ENCODE measurements around the gene NAIF1. TPM values are rescaled to one million over a fixed set of nuclear protein-coding genes. Genes with fewer than 3 reads are reported as not detected.
"Not testable (repeated sequence)": the region's sequence is repeated elsewhere in the genome, so short reads cannot be mapped to it uniquely, and the experiment has no call there.

NAIF1 gene
- polyA plus RNA-seq, 1 of the 3 experiments (the other 2 are of a cell fraction): 14.8 TPM

- Histone ChIP-seq H3K4me2 (no peak overlapping the region), H3K36me3 (replicated peaks in 1 of 2; ENCODE audit: control insufficient read depth in 1 of 2, insufficient read depth in 2 of 2, low read length in 1 of 2) (no peaks in the 10 kb centered on the region), H3K4me1 (ENCODE audit: control insufficient read depth in 1 of 2, insufficient read depth in 2 of 2, low read depth in 1 of 2, low read length in 1 of 2) (peaks cover 3 to 10% of the 10 kb centered on the region in 2 experiments; a peak in 2 of 4 replicates), H3K27me3 (ENCODE audit: insufficient read depth) (no peaks in the 10 kb centered on the region), H3K27ac (ENCODE audit: low read depth in 2 of 2, low read length in 1 of 2) (no peak overlapping the region), H3F3A (replicated peaks; ENCODE audit: insufficient read depth) (peaks cover 3% of the 10 kb centered on the region), H3K9me2 (no peaks in the 10 kb centered on the region), H3K9ac (no peak overlapping the region), H2AFZ (ENCODE audit: low read depth) (no peak overlapping the region), H4K20me1 (ENCODE audit: insufficient read depth) (no peaks in the 10 kb centered on the region), H3K9me3 (no peaks in the 10 kb centered on the region), H3K4me3 (ENCODE audit: low read depth in 2 of 2, low read length in 1 of 2) (no peak overlapping the region), H3K79me2 (ENCODE audit: insufficient read depth) (no peaks in the 10 kb centered on the region)
- no peak for DNase-seq
- ChIA-PET CTCF (interaction anchor here (0.6 to 3.6 kb wide), 8 partner anchors 10 to 1639 kb away, joined by 3 to 24 read pairs (median 4); no protein-coding TSS in a partner anchor), POLR2A (no interaction called here)
- WGBS (ENCODE audit: low lambda C conversion rate): 92% methylated on average over 5 of the region's 5 CpGs
- TF ChIP-seq SIN3A (IDR thresholded peaks at IDR 0.05; ENCODE audit: borderline replicate concordance, low read depth, low read length) (no peak), RAD21 (IDR thresholded peaks at IDR 0.05; ENCODE audit: low read length) (no peak), EP300 (IDR thresholded peaks at IDR 0.05; ENCODE audit: borderline replicate concordance in 1 of 2, low read depth in 1 of 2, low read length in 1 of 2) (no peak), ZBTB33 (IDR thresholded peaks at IDR 0.05; ENCODE audit: borderline replicate concordance, low read depth) (no peak), NFIC (IDR thresholded peaks at IDR 0.05; ENCODE audit: borderline replicate concordance) (no peak), GABPA (IDR thresholded peaks at IDR 0.05; ENCODE audit: low read depth) (no peak), USF1 (IDR thresholded peaks at IDR 0.05; ENCODE audit: borderline replicate concordance, low read depth) (no peak)
Observed at GRCh38 chr9:128024761-128025308, 42.3 kb downstream of the NAIF1 start.

GRCh38 chr9:128023671-128024070 lies 43.4 kb downstream of the NAIF1 start:
- WGBS (ENCODE audit: low lambda C conversion rate): 81% methylated on average over 12 of the region's 12 CpGs
- H3K79me2 ChIP-seq (ENCODE audit: insufficient read depth); H3F3A ChIP-seq (replicated peaks; ENCODE audit: insufficient read depth); H2AFZ ChIP-seq (ENCODE audit: low read depth); H3K27me3 ChIP-seq (ENCODE audit: insufficient read depth); H3K4me3 ChIP-seq (ENCODE audit: low read depth in 2 of 2, low read length in 1 of 2); H3K4me2 ChIP-seq; H3K9me2 ChIP-seq; H3K27ac ChIP-seq (ENCODE audit: low read depth in 2 of 2, low read length in 1 of 2); H3K9ac ChIP-seq; H4K20me1 ChIP-seq (ENCODE audit: insufficient read depth); H3K36me3 ChIP-seq (replicated peaks in 1 of 2; ENCODE audit: control insufficient read depth in 1 of 2, insufficient read depth in 2 of 2, low read length in 1 of 2); H3K9me3 ChIP-seq; DNase-seq; POLR2A ChIA-PET: not testable (repeated sequence)
- CTCF ChIA-PET: interaction anchor here (1.1 to 1.2 kb wide), 3 partner anchors 11 to 81 kb away, joined by 3 to 4 read pairs (median 3); no protein-coding TSS in a partner anchor
- H3K4me1 ChIP-seq (ENCODE audit: control insufficient read depth in 1 of 2, insufficient read depth in 2 of 2, low read depth in 1 of 2, low read length in 1 of 2): peaks cover 3 to 10% of the 10 kb centered on the region in 2 experiments; a peak in 2 of 4 replicates

DNA sequence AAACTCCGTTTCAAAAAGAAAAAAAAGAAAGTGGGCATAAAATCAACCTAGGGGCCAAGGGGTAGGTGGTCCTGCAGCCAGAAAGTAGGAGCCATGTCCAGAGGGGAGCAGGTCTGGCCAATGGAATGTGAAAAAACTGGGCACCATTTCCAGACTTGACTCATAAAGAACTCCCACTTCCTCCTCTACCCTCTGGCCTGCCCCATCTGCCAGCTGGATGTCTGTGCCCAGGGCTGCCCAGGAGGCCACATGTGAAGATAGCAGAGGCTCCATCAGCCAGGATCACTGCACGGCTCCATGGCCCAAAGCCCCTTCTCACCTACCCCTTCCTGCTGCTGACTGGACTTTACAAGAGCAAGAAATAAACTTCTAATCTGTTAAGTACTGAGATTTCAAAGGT lies 44.2 kb downstream of the NAIF1 start:
- 42% methylated on average over 2 of the region's 2 CpGs for WGBS (ENCODE audit: low lambda C conversion rate)
- Histone ChIP-seq H3K27ac (ENCODE audit: low read depth in 2 of 2, low read length in 1 of 2) (peak overlapping the region in 1 of 2 experiments; percentile 20; a peak in 1 of 4 replicates), H4K20me1 (ENCODE audit: insufficient read depth) (no peaks in the 10 kb centered on the region), H3K27me3 (ENCODE audit: insufficient read depth) (no peaks in the 10 kb centered on the region), H3K36me3 (replicated peaks in 1 of 2; ENCODE audit: control insufficient read depth in 1 of 2, insufficient read depth in 2 of 2, low read length in 1 of 2) (no peaks in the 10 kb centered on the region), H3K4me1 (ENCODE audit: control insufficient read depth in 1 of 2, insufficient read depth in 2 of 2, low read depth in 1 of 2, low read length in 1 of 2) (peaks cover 3 to 10% of the 10 kb centered on the region in 2 experiments; a peak in 2 of 4 replicates), H3K4me2 (0 out of 2 replicates have a peak overlapping the region, but pooled peaks have one; percentile 33), H3K79me2 (ENCODE audit: insufficient read depth) (no peaks in the 10 kb centered on the region), H3K4me3 (ENCODE audit: low read depth in 2 of 2, low read length in 1 of 2) (no peak overlapping the region), H3K9me3 (no peaks in the 10 kb centered on the region), H3K9me2 (no peaks in the 10 kb centered on the region), H3K9ac (no peak overlapping the region), H3F3A (replicated peaks; ENCODE audit: insufficient read depth) (peaks cover 3% of the 10 kb centered on the region), H2AFZ (ENCODE audit: low read depth) (peak overlapping the region; percentile 83; the same call in 1 of the 2 replicates)
- peak; percentile 39 for DNase-seq
- ChIA-PET POLR2A (no interaction called here), CTCF (interaction anchor here (1.1 to 1.2 kb wide), 2 partner anchors 12 to 79 kb away, joined by 3 to 4 read pairs; no protein-coding TSS in a partner anchor)
- TF ChIP-seq NFIC (IDR thresholded peaks at IDR 0.05; ENCODE audit: borderline replicate concordance) (peak; percentile 72), FOSL2 (IDR thresholded peaks at IDR 0.05; ENCODE audit: borderline replicate concordance, low read depth) (peak; percentile 31; the same call in 1 of the 2 replicates), TCF12 (IDR thresholded peaks at IDR 0.05) (peak; percentile 78), MAX (IDR thresholded peaks at IDR 0.05; ENCODE audit: low read depth) (peak; percentile 56; the same call in 1 of the 2 replicates), REST (IDR thresholded peaks at IDR 0.05; ENCODE audit: low read depth, low read length) (no peak), JUND (IDR thresholded peaks at IDR 0.05) (0 out of 2 replicates have a peak, but pooled peaks have one; percentile 10), SIN3A (IDR thresholded peaks at IDR 0.05; ENCODE audit: borderline replicate concordance, low read depth, low read length) (peak; percentile 22; the same call in 1 of the 2 replicates), USF1 (IDR thresholded peaks at IDR 0.05; ENCODE audit: borderline replicate concordance, low read depth) (no peak)

All from SK-N-SH (cell line).